HepG2 (cell line): ENCODE data around the gene EYA4. TPM values are rescaled to one million over a fixed set of nuclear protein-coding genes. Genes with fewer than 3 reads are reported as not detected.
A peak's percentile ranks its signal among the peaks of the same experiment; 100 is the strongest.

Source experiments
- ATAC-seq: fragments of 200-7000 bp; cut with Tn5 transposase; 3 replicates; pipeline ENCODE4 v1.9.1; 2020; ENCODE audit warnings: mild to moderate bottlenecking, moderate library complexity
- BruUV-seq: library from RNA; stranded (reverse); fragments of 400-500 nt; replicated peaks from 2 replicates; lab custom pipeline; 2021; lab: Mats Ljungman, UMichigan
- CTCF ChIA-PET: fragments of 300-600 bp; formaldehyde crosslinking; extraction: SDS; loops from one replicate; lab custom pipeline; 2021; ENCODE audit warnings: low total read pairs, inconsistent platforms, low intra/inter-chr PET ratio; lab: Yijun Ruan, JAX
- POLR2A ChIA-PET: fragments of 350-600 bp; sonication (Branson Sonifier 250); formaldehyde crosslinking; loops from one replicate; lab custom pipeline; 2020; ENCODE audit warnings: antibody characterized with exemption, inconsistent platforms; lab: Yijun Ruan, JAX
- DNase-seq: peaks from one replicate; pipeline ENCODE4 v3.0.0-alpha.2; 2015; ENCODE audit warnings: low spot score
- FAIRE-seq: peaks from 3 replicates; lab custom pipeline; 2011; peaks lifted over from hg19 to GRCh38; lab: Jason Lieb, UNC
- H2AFZ ChIP-seq: one replicate; pipeline ENCODE4 v1.6.1; 2011; ENCODE audit warnings: low read length, inconsistent platforms
- H3K27ac ChIP-seq: fragments of 300-600 bp; 3 replicates; pipeline ENCODE4 v1.8.0; 2011; ENCODE audit warnings: mixed run types, mild to moderate bottlenecking, mixed read lengths, low read length, inconsistent platforms; ENCODE audit not compliant: insufficient read depth; ENCODE audit errors: extremely low read length
- H3K27me3 ChIP-seq, 2 experiments: fragments of 200-600 bp in 1 of 2; 2 replicates in 1 of 2; 3 replicates in 1 of 2; pipeline versions ENCODE4 v1.6.0 to v1.8.0; 2011; ENCODE audit warnings: low read length in 2 of 2, mild to moderate bottlenecking in 2 of 2, moderate library complexity in 2 of 2, inconsistent platforms in 1 of 2; ENCODE audit not compliant: insufficient read depth in 2 of 2, control insufficient read depth in 1 of 2
- H3K36me3 ChIP-seq, 2 experiments: fragments of 200-600 bp in 1 of 2; replicated peaks in 1 of 2; 2 replicates in 1 of 2; 3 replicates in 1 of 2; pipeline versions ENCODE4 v1.5.1 to v1.8.0; 2011; ENCODE audit warnings: low read length in 2 of 2, inconsistent platforms in 1 of 2; ENCODE audit not compliant: insufficient read depth in 2 of 2, control insufficient read depth in 1 of 2
- H3K4me1 ChIP-seq: 2 replicates; pipeline ENCODE4 v1.5.1; 2012; ENCODE audit warnings: low read length, inconsistent platforms; ENCODE audit not compliant: insufficient read depth
- H3K4me2 ChIP-seq: 2 replicates; pipeline ENCODE4 v1.6.0; 2011; ENCODE audit warnings: low read depth, low read length, inconsistent platforms
- H3K4me3 ChIP-seq, 3 experiments: fragments of 200-600 bp in 1 of 3; sonication (generic), shearing (Covaris generic) in 1 of 3; replicated peaks in 1 of 3; 2 replicates each; pipeline ENCODE4 v1.5.1; 2011 to 2016; ENCODE audit warnings: low read length in 3 of 3, inconsistent platforms in 2 of 3, low read depth in 2 of 3, mild to moderate bottlenecking in 2 of 3, control low read depth in 1 of 3, mixed read lengths in 1 of 3; ENCODE audit not compliant: insufficient read depth in 1 of 3
- H3K79me2 ChIP-seq: one replicate; pipeline ENCODE4 v1.6.1; 2011; ENCODE audit warnings: low read length, inconsistent platforms; ENCODE audit not compliant: insufficient read depth
- H3K9ac ChIP-seq: 2 replicates; pipeline ENCODE4 v1.6.0; 2011; ENCODE audit warnings: mild to moderate bottlenecking, low read depth, low read length, inconsistent platforms; ENCODE audit not compliant: insufficient read depth
- H3K9me3 ChIP-seq: 2 replicates; pipeline ENCODE4 v1.5.1; 2012; ENCODE audit warnings: mild to moderate bottlenecking, low read length
- H4K20me1 ChIP-seq: 2 replicates; pipeline ENCODE4 v1.6.0; 2011; ENCODE audit warnings: inconsistent platforms, mild to moderate bottlenecking, low read length, moderate library complexity; ENCODE audit not compliant: insufficient read depth
- CEBPB ChIP-seq: IDR thresholded peaks from 2 replicates; pipeline ENCODE4 v1.6.1; 2011; ENCODE audit warnings: low read depth, low read length, improper control_type of control experiment, borderline replicate concordance
- KMT2B ChIP-seq: IDR thresholded peaks from 2 replicates; pipeline ENCODE4 v1.6.1; 2016; ENCODE audit warnings: missing genetic modification reagents, missing compliant biosample characterization
- MIXL1 ChIP-seq: IDR thresholded peaks from 2 replicates; pipeline ENCODE4 v1.6.1; 2016
- RAD21 ChIP-seq: fragments of 450-650 bp; formaldehyde crosslinking; IDR thresholded peaks from 2 replicates; pipeline ENCODE4 v1.5.0; 2020; ENCODE audit warnings: mild to moderate bottlenecking
- SMAD1 ChIP-seq: sonication (generic); formaldehyde crosslinking; IDR thresholded peaks from 2 replicates; pipeline ENCODE4 v1.4.0; 2020; ENCODE audit warnings: missing genetic modification reagents, low read depth, mild to moderate bottlenecking, borderline replicate concordance
- SMC3 ChIP-seq: IDR thresholded peaks from 2 replicates; pipeline ENCODE4 v1.6.1; 2011; ENCODE audit warnings: low read length, improper control_type of control experiment
- SNAI1 ChIP-seq: sonication (generic); formaldehyde crosslinking; IDR thresholded peaks from 2 replicates; pipeline ENCODE4 v1.5.0; 2020; ENCODE audit warnings: mild to moderate bottlenecking, missing genetic modification reagents, borderline replicate concordance
- TGIF2 ChIP-seq: IDR thresholded peaks from 2 replicates; pipeline ENCODE4 v1.6.1; 2016; ENCODE audit warnings: control low read depth, missing compliant biosample characterization
- ZNF230 ChIP-seq: sonication (generic); formaldehyde crosslinking; IDR thresholded peaks from 2 replicates; pipeline ENCODE4 v1.4.0; 2020; ENCODE audit warnings: mild to moderate bottlenecking, missing genetic modification reagents
- ZNF34 ChIP-seq: sonication (generic); formaldehyde crosslinking; IDR thresholded peaks from 2 replicates; pipeline ENCODE4 v1.4.0; 2020; ENCODE audit warnings: mild to moderate bottlenecking, missing genetic modification reagents, borderline replicate concordance
- ZNF577 ChIP-seq: sonication (generic); formaldehyde crosslinking; IDR thresholded peaks from 2 replicates; pipeline ENCODE4 v1.4.0; 2020; ENCODE audit warnings: mild to moderate bottlenecking, low read depth, missing genetic modification reagents, borderline replicate concordance
- ZNF7 ChIP-seq: IDR thresholded peaks from 2 replicates; pipeline ENCODE4 v1.6.1; 2016; ENCODE audit warnings: missing biosample characterization, missing genetic modification reagents
- WGBS: methylation state at CpG from one replicate; pipeline ENCODE4 v1.1.6; 2017; ENCODE audit warnings: low lambda C conversion rate; 5-methylcytosine and 5-hydroxymethylcytosine counted together
- in situ Hi-C: cut with HindIII; loops from 2 replicates; pipeline ENCODE4 v1.10.0; 2017; ENCODE audit warnings: low pct_unique_long_range_greater_than_20kb; ENCODE audit not compliant: extremely low pct_ligation_motif_present
- intact Hi-C: fragments of 100-400 bp; cut with micrococcal nuclease; formaldehyde crosslinking; loops from one replicate; pipeline ENCODE4 v1.10.0; 2022; ENCODE audit not compliant: unreplicated experiment
- polyA plus RNA-seq, 8 experiments: library from polyadenylated mRNA; depleted of rRNA in 3 of 8; stranded (reverse) in 7 of 8; unstranded in 1 of 8; fragments of >200 nt; fragmentation: Illumina TruSeq in 4 of 8; extraction: Trizol in 4 of 8; gene quantifications; 2 replicates each; pipeline versions ENCODE4 v1.2.1 to v1.2.3, GENCODE V29; 2011 to 2016; ENCODE audit warnings: low read depth in 4 of 8, missing spikeins in 1 of 8, mixed read lengths in 1 of 8; ENCODE audit not compliant: insufficient read depth in 1 of 8
- total RNA-seq, 5 experiments: library from RNA; depleted of rRNA; stranded (reverse); fragments of >200 nt; fragmentation: Illumina TruSeq; extraction: Trizol; gene quantifications; 2 replicates each; pipeline ENCODE4 v1.2.3, GENCODE V29; 2016; ENCODE audit warnings: low read depth in 1 of 5
- TF ChIP-seq, protein P1 (sequence below): sonication (generic); formaldehyde crosslinking; conservative IDR thresholded peaks from 2 replicates; pipeline ENCODE4 v1.4.0; 2020; ENCODE audit warnings: missing genetic modification reagents
- TF ChIP-seq, protein P2 (sequence below): IDR thresholded peaks from 2 replicates; pipeline ENCODE4 v1.6.1; 2012; ENCODE audit warnings: low read depth, low read length, improper control_type of control experiment
- TF ChIP-seq, protein P3 (sequence below): IDR thresholded peaks from 2 replicates; pipeline ENCODE4 v1.6.1; 2016; ENCODE audit warnings: mild to moderate bottlenecking
- TF ChIP-seq, protein P4 (sequence below): sonication (generic); formaldehyde crosslinking; IDR thresholded peaks from 2 replicates; pipeline ENCODE4 v1.5.0; 2020; ENCODE audit warnings: mild to moderate bottlenecking, missing genetic modification reagents, moderate library complexity

The EYA4 gene
- total and polyA plus RNA-seq, 2 of the 13 experiments (the other 11 are each of a cell fraction or from before 2014, with no cell fraction given): not detected

DNA sequence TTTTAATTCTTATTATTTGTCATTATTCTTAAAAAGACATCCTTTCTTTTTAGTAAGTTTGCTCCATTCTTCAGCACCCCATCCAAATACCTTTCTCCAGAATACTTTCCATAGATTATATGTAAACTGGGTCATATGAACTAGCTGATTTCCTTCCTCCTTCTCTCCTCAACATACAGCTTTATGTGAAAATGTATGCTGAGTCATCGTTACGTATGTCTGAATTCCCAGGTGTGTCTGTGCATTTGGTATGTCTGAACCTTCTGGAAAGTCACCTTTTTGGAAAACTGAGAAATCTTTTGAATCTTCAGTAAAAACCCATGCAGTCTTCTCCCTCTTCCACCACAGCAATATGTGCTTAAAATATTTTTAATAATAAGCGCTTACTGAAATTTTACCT is 264.5 kb downstream of the EYA4 start (continued):
- no peak for TF ChIP-seq ZNF577
- TF ChIP-seq, protein P1, sequence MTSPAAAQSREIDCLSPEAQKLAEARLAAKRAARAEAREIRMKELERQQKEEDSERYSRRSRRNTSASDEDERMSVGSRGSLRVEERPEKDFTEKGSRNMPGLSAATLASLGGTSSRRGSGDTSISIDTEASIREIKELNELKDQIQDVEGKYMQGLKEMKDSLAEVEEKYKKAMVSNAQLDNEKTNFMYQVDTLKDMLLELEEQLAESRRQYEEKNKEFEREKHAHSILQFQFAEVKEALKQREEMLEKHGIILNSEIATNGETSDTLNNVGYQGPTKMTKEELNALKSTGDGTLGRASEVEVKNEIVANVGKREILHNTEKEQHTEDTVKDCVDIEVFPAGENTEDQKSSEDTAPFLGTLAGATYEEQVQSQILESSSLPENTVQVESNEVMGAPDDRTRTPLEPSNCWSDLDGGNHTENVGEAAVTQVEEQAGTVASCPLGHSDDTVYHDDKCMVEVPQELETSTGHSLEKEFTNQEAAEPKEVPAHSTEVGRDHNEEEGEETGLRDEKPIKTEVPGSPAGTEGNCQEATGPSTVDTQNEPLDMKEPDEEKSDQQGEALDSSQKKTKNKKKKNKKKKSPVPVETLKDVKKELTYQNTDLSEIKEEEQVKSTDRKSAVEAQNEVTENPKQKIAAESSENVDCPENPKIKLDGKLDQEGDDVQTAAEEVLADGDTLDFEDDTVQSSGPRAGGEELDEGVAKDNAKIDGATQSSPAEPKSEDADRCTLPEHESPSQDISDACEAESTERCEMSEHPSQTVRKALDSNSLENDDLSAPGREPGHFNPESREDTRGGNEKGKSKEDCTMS: no peak
- TF ChIP-seq, all 625 proteins: peak for 4

DNA sequence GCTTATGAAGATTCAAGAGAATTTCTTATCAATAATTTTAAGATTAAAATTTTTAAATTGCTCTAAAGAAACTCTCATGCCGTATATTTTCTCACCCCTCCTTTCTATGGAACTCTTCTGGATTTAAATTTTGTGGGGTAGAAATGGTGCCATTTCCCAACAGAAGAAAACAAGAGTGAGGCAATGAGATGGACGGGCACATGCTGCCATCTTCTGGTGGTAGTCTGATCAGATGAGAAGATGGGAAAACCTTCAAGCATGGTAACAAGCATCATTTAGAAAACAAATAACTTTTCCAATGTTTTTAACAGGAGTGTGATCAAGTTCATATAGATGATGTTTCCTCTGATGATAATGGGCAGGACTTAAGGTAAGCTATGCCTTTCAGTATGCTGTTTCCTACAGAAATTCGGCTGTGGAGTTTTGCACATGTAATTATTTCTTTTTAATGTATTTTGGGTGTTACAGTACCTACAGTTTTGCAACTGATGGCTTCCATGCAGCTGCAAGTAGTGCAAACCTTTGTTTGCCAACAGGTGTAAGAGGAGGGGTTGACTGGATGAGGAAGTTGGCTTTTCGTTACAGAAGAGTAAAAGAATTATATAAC is 271.4 kb downstream of the EYA4 start:
- DNase-seq: peak; percentile 46
- H2AFZ ChIP-seq: no peak overlapping the region
- H3K4me1 ChIP-seq: no peaks in the 10 kb centered on the region
- H3K9me3 ChIP-seq: no peaks in the 10 kb centered on the region
- ATAC-seq: peak; percentile 80
- WGBS: under 1% methylated on average over 4 of the region's 4 CpGs
- H3K27ac ChIP-seq: no peak overlapping the region
- no TSS peak for BruUV-seq
- ChIA-PET CTCF (interaction anchor here (0.7 to 1.8 kb wide), 6 partner anchors 550 to 1233 kb away, joined by 3 to 12 read pairs (median 8); no protein-coding TSS in a partner anchor), POLR2A (no interaction called here)
- peak; percentile 87 for FAIRE-seq
- no peak overlapping the region for H3K9ac ChIP-seq
- H3K27me3 ChIP-seq: peaks cover 0 to 2% of the 10 kb centered on the region in 2 experiments; a peak in 1 of 5 replicates
- in situ Hi-C loops: loop anchor here (5.0 to 10.0 kb wide), 2 partner anchors 548 to 680 kb away; no protein-coding TSS in a partner anchor
- no peaks in the 10 kb centered on the region for H3K36me3 ChIP-seq
- no peak overlapping the region for H3K4me3 ChIP-seq
- H3K4me2 ChIP-seq: no peak overlapping the region
- H3K79me2 ChIP-seq: no peaks in the 10 kb centered on the region
- no peaks in the 10 kb centered on the region for H4K20me1 ChIP-seq
- intact Hi-C loops: loop anchor here (1.0 to 5.0 kb wide), 7 partner anchors 327 to 980 kb away; no protein-coding TSS in a partner anchor
- TF ChIP-seq, protein P2, sequence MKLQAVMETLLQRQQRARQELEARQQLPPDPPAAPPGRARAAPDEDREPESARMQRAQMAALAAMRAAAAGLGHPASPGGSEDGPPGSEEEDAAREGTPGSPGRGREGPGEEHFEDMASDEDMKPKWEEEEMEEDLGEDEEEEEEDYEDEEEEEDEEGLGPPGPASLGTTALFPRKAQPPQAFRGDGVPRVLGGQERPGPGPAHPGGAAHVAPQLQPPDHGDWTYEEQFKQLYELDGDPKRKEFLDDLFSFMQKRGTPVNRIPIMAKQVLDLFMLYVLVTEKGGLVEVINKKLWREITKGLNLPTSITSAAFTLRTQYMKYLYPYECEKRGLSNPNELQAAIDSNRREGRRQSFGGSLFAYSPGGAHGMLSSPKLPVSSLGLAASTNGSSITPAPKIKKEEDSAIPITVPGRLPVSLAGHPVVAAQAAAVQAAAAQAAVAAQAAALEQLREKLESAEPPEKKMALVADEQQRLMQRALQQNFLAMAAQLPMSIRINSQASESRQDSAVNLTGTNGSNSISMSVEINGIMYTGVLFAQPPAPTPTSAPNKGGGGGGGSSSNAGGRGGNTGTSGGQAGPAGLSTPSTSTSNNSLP: no peak
- TF ChIP-seq SMAD1 (CRISPR knock-in tag) (no peak), ZNF34 (CRISPR knock-in tag) (no peak), KMT2B (CRISPR knock-in tag) (no peak), MIXL1 (CRISPR knock-in tag) (peak; percentile 53; the same call in 1 of the 2 replicates), ZNF7 (CRISPR knock-in tag) (no peak), SNAI1 (CRISPR knock-in tag) (no peak), RAD21 (peak; percentile 69), ZNF230 (CRISPR knock-in tag) (0 out of 2 replicates have a peak, but pooled peaks have one; percentile 47), CEBPB (0 out of 2 replicates have a peak, but pooled peaks have one; percentile 8), TGIF2 (CRISPR knock-in tag) (no peak), SMC3 (peak; percentile 82)
- TF ChIP-seq, protein P3, sequence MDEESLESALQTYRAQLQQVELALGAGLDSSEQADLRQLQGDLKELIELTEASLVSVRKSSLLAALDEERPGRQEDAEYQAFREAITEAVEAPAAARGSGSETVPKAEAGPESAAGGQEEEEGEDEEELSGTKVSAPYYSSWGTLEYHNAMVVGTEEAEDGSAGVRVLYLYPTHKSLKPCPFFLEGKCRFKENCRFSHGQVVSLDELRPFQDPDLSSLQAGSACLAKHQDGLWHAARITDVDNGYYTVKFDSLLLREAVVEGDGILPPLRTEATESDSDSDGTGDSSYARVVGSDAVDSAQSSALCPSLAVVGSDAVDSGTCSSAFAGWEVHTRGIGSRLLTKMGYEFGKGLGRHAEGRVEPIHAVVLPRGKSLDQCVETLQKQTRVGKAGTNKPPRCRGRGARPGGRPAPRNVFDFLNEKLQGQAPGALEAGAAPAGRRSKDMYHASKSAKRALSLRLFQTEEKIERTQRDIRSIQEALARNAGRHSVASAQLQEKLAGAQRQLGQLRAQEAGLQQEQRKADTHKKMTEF (CRISPR knock-in tag): no peak
- TF ChIP-seq, protein P4, sequence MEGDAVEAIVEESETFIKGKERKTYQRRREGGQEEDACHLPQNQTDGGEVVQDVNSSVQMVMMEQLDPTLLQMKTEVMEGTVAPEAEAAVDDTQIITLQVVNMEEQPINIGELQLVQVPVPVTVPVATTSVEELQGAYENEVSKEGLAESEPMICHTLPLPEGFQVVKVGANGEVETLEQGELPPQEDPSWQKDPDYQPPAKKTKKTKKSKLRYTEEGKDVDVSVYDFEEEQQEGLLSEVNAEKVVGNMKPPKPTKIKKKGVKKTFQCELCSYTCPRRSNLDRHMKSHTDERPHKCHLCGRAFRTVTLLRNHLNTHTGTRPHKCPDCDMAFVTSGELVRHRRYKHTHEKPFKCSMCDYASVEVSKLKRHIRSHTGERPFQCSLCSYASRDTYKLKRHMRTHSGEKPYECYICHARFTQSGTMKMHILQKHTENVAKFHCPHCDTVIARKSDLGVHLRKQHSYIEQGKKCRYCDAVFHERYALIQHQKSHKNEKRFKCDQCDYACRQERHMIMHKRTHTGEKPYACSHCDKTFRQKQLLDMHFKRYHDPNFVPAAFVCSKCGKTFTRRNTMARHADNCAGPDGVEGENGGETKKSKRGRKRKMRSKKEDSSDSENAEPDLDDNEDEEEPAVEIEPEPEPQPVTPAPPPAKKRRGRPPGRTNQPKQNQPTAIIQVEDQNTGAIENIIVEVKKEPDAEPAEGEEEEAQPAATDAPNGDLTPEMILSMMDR (CRISPR knock-in tag): peak; percentile 81
